Renal cortical epithelial cell (primary cell): ENCODE data around the gene ADRM1. TPM values are rescaled to one million over a fixed set of nuclear protein-coding genes. Genes with fewer than 3 reads are reported as not detected.
A peak's percentile ranks its signal among the peaks of the same experiment; 100 is the strongest.

Experiments
- DNase-seq: peaks from one replicate; pipeline ENCODE4 v3.0.0-alpha.2; 2011; ENCODE audit warnings: low read depth
- total RNA-seq: library from RNA; depleted of rRNA; stranded (reverse); fragments of >200 nt; gene quantifications from 2 replicates; pipeline ENCODE4 v1.2.3, GENCODE V29; 2014

ADRM1 gene
- total RNA-seq, 1 donor from 2014 or later = 85.2 TPM

DNA sequence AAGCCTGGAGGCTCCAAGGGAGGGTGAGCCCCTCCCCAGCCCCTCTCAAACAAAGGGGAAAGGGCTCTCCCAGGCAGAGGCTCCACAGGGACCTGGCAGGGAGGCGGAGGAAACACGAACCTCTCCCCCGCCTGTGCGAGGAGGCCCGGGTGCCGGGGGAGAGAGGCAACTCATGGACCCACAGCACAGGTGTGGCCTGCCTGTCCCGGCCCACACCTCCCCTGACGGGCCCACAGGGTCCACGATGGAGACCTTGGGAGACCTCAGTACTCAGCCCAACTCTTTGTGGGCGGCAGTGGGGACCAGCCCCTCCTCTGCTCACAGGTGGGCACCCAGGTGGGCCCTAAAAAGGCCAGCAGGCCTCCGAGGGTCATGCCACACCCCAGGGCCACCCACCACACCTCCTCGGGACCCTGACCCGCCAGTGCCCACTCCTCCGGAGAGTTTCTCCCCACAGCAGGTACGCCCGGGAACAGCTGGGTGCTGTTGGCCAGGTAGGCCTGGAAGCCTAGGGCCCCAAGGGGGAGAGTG, 52.1 kb downstream of the ADRM1 start:
- no peak for DNase-seq

DNA sequence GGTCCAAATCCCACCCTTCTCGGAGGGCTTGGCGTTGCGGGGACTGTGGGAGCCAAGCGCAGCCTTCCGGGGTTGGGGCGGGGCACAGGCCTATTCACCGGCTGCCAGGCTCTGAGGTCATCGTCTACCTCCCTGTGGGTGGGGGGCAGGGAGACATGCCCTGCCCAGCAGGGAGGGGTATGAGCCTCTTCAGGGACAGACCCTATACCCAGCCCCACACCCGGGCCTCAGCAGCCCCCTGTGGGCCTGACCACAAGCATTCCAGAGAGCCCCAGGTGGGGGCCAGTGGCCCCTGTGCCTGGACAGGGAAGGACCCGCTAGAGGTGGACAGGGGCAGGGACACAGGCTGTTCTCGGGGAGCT, 52.7 kb downstream of the ADRM1 start:
- no peak for DNase-seq

DNA sequence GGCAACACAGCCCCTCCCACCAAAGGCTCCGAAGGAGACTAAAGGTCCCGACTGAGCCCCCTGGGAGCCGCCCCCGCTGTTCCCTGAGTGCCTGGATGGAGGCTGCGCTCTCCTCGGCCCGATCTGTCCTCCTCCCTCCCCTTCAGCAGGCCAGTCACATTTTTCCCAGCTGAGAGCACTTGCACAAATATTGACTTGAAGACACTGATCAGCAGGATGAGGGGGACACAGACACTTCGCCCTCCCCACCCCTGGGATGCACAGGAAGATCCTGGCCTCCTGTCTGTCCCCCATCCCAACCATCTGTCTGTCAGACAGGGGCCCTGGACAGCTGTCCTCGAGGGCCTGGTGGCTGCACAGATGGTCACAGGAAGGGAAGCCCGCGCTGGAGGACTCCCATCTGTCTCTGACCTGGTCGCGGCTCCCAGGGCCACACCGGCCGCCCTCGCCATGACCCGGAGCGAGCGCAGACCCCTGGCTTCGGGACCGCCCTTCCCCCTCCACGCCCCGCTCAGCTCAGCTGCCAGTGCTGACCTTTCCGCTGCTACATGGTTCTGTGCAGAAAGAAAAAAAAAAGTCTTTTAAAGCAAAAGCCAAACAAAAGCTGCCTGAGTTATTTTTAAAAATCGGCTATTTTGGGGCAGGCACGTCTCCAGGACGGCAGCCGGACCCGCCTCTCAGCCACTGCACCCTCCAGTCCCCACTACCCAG, 53.2 kb downstream of the ADRM1 start:
- no peak for DNase-seq

DNA sequence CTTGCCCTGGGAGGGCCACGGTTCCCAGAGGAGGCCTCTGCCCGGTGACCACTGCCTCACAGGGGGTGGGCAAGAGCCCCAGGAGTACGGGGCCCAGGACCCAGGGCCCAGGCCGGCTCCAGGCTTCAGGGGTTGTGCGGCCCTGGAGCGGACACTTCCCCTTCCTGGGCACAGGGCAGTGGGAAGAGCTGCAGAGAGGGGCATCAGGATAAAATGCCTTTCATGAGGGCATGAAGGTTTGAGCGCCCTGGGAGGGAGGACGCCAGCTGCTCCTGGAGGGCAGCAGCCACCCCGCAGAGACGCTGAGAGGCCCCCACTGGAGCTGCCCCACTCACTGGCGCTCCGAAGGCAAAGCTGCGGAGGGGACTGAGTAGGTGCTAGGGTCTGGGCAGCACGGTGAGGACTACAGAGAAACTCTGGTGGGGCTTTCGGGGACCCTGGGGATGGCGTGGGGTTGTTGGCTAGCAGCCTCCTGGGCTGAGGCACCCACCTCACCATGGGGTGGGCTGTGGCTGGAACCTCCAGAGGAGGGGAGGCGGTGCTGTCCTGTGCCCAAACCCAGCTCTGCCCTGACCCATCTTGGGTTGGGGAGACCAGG, 53.9 kb downstream of the ADRM1 start:
- no peak for DNase-seq

DNA sequence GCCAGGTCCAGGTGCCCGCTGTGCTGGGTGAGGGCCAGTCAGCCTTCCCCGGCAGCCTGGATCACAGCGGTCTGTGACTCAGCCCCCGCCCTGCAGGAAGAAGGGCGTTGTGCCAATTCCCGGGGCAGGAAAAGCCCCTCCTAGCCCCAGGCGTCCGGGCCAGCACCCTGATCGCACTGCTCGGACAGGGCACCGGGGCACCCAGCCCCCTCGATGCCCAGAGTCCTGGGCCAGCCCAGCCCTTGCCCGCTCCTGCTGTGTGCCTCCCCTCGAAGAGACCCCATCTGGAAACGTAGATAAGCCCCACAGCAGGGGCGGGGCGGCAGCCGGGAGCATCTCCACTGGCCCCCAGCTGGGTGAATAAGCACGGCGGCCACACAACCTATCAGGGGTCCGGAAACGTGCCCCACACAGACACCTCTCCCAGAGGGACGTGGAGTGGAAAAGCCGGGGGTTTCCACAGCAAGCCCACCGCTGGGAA, 54.4 kb downstream of the ADRM1 start:
- peak; percentile 52 for DNase-seq

DNA sequence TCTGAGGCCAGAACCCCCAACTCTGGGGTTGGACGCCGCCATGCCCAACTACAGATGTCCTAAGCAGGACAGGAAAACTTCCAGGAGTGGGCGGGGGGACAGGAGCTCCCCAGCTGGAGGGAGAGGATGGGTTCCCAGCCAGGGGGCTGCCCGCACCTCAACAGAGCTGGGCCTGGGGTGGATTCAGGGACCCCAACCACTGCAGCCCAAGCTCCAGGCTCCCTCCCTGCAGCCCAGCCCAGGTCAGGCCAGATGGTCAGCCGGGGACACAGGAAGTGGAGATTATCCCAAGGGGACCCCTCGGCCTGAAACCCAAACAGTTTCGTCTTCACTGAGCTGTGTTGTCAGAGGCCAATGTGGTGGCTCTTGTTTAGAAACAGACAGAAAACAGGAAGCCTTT, 54.9 kb downstream of the ADRM1 start:
- no peak for DNase-seq

Other genes with a start within 250 kb of the ADRM1 start
- gene TAF4, start 237.1 kb upstream of the ADRM1 start, total RNA-seq = 3.3 and 19.9 TPM in 2 replicates
- 29.7 and 34.7 TPM in 2 replicates for gene LSM14B, start 180.5 kb upstream of the ADRM1 start, total RNA-seq
- gene PSMA7, start 159.6 kb upstream of the ADRM1 start, total RNA-seq = 356 and 449 TPM in 2 replicates
- gene SS18L1, start 159.2 kb upstream of the ADRM1 start, total RNA-seq = 10.2 and 21.8 TPM in 2 replicates
- gene MTG2, start 120.0 kb upstream of the ADRM1 start, total RNA-seq = 21.7 and 25.2 TPM in 2 replicates
- not detected in 2 replicates for gene HRH3, start 82.7 kb upstream of the ADRM1 start, total RNA-seq
- gene OSBPL2, start 64.5 kb upstream of the ADRM1 start, total RNA-seq = 41.9 and 42.7 TPM in 2 replicates
- gene LAMA5, start 64.3 kb downstream of the ADRM1 start, total RNA-seq = 58.5 and 299 TPM in 2 replicates
- 170 and 654 TPM in 2 replicates for gene RPS21, start 84.1 kb downstream of the ADRM1 start, total RNA-seq
- 2.7 TPM in 1 of 2 replicates, not detected in the other for gene CABLES2, start 104.3 kb downstream of the ADRM1 start, total RNA-seq
- not detected in 2 replicates for gene RBBP8NL, start 124.5 kb downstream of the ADRM1 start, total RNA-seq
- not detected in 2 replicates for gene GATA5, start 173.0 kb downstream of the ADRM1 start, total RNA-seq